Natural killer cell (primary cell): ENCODE results near the gene HDAC11. TPM values are rescaled to one million over a fixed set of nuclear protein-coding genes. Genes with fewer than 3 reads are reported as not detected.

Experiments used
- ATAC-seq, 3 donors: fragments of 150-1000 bp in 2 of 3; fragments of 200-7000 bp in 1 of 3; cut with Tn5 transposase; 1 replicate in 1 of 3; 2 replicates in 2 of 3; pipeline ENCODE4 v1.10.0; 2021; ENCODE audit warnings: mild to moderate bottlenecking in 2 of 3, moderate library complexity in 2 of 3
- DNase-seq, 2 donors: peaks; one replicate each; pipeline versions ENCODE4 v3.0.0 to v3.0.0-alpha.2; 2013 to 2021; ENCODE audit warnings: mixed read lengths in 1 of 2
- H3K27ac ChIP-seq: one replicate; pipeline ENCODE4 v1.5.1; 2013; ENCODE audit warnings: mild to moderate bottlenecking, low read length
- H3K27me3 ChIP-seq: one replicate; pipeline ENCODE4 v1.6.1; 2013; ENCODE audit warnings: low read length; ENCODE audit not compliant: control insufficient read depth, insufficient read depth
- H3K36me3 ChIP-seq: one replicate; pipeline ENCODE4 v1.6.1; 2013; ENCODE audit warnings: low read length; ENCODE audit not compliant: control insufficient read depth, insufficient read depth
- H3K4me1 ChIP-seq: one replicate; pipeline ENCODE4 v1.6.1; 2013; ENCODE audit warnings: low read length; ENCODE audit not compliant: control insufficient read depth, insufficient read depth
- H3K4me3 ChIP-seq: one replicate; pipeline ENCODE4 v1.5.1; 2013; ENCODE audit warnings: low read length
- H3K9me3 ChIP-seq: one replicate; pipeline ENCODE4 v1.6.1; 2013; ENCODE audit warnings: low read length; ENCODE audit not compliant: control insufficient read depth, insufficient read depth
- H3K27ac Mint-ChIP-seq, 2 donors: one replicate each; pipeline ENCODE4 v1.8.0; 2022; ENCODE audit warnings: mild to moderate bottlenecking in 2 of 2, mixed read lengths in 2 of 2, moderate library complexity in 1 of 2
- H3K27me3 Mint-ChIP-seq, 2 donors: one replicate each; pipeline ENCODE4 v1.8.0; 2022; ENCODE audit warnings: low read depth in 2 of 2, mixed read lengths in 2 of 2
- H3K36me3 Mint-ChIP-seq: one replicate; pipeline ENCODE4 v1.8.0; 2022; ENCODE audit warnings: mixed read lengths
- H3K4me1 Mint-ChIP-seq, 2 donors: one replicate each; pipeline ENCODE4 v1.8.0; 2022; ENCODE audit warnings: mixed read lengths in 2 of 2
- H3K4me3 Mint-ChIP-seq: one replicate; pipeline ENCODE4 v1.8.0; 2022; ENCODE audit warnings: mild to moderate bottlenecking, moderate library complexity, mixed read lengths
- H3K9me3 Mint-ChIP-seq, 2 donors: one replicate each; pipeline ENCODE4 v1.8.0; 2022; ENCODE audit warnings: mixed read lengths in 2 of 2
- CTCF ChIP-seq: fragments of 200-600 bp; IDR thresholded peaks from one replicate; pipeline ENCODE4 v1.8.0; 2022; ENCODE audit warnings: antibody characterized with exemption
- WGBS: methylation state at CpG from one replicate; pipeline ENCODE4 v1.1.7; 2013; ENCODE audit warnings: missing lambda C conversion rate; ENCODE audit not compliant: insufficient coverage; 5-methylcytosine and 5-hydroxymethylcytosine counted together
- intact Hi-C: fragments of 100-400 bp; cut with micrococcal nuclease; formaldehyde crosslinking; loops from one replicate; pipeline ENCODE4 v1.14.2; 2022
- total RNA-seq, 4 donors: library from RNA; stranded (reverse); fragments of 120-200 nt in 1 of 4; gene quantifications; one replicate each; pipeline versions ENCODE4 v1.2.3 to v1.2.4, GENCODE V29; 2013 to 2022

The HDAC11 gene
- total RNA-seq, 3 donors from 2014 or later (not counting 1 experiment from before 2014, with no cell fraction given): 3.4 to 5.3 (median 3.9) TPM

GRCh38 chr3:13544293-13544831 is 64.3 kb downstream of the HDAC11 start:
- Histone ChIP-seq H3K27me3 (peaks cover 3% of the 10 kb centered on the region), H3K4me1 (peaks cover 18% of the 10 kb centered on the region), H3K27ac (no peak overlapping the region), H3K4me3 (no peak overlapping the region), H3K36me3 (no peaks in the 10 kb centered on the region), H3K9me3 (no peaks in the 10 kb centered on the region)
- Mint-ChIP-seq H3K9me3 (no peaks in the 10 kb centered on the region), H3K4me1 (peaks cover 0 to 23% of the 10 kb centered on the region in 2 donors), H3K4me3 (no peak overlapping the region), H3K27me3 (peaks cover 22 to 30% of the 10 kb centered on the region in 2 donors), H3K36me3 (no peaks in the 10 kb centered on the region), H3K27ac (no peak overlapping the region)
- intact Hi-C loops: no loop called here
- TF ChIP-seq CTCF: no peak
- WGBS: 16% methylated on average over 6 of the region's 6 CpGs
- peak in 1 of 3 donors; percentile 47 for ATAC-seq
- peak in 1 of 2 donors; percentile 78 for DNase-seq

- H3K9me3 Mint-ChIP-seq: no peaks in the 10 kb centered on the region
- no peaks in the 10 kb centered on the region for H3K36me3 Mint-ChIP-seq
- Histone ChIP-seq H3K9me3 (no peaks in the 10 kb centered on the region), H3K27me3 (peaks cover 6% of the 10 kb centered on the region), H3K36me3 (no peaks in the 10 kb centered on the region), H3K27ac (no peak overlapping the region), H3K4me3 (no peak overlapping the region), H3K4me1 (peaks cover 24% of the 10 kb centered on the region)
- H3K27me3 Mint-ChIP-seq: peaks cover 28 to 36% of the 10 kb centered on the region in 2 donors
- no peak overlapping the region for H3K4me3 Mint-ChIP-seq
- intact Hi-C loops: no loop called here
- 48% methylated on average over 8 of the region's 9 CpGs for WGBS
- TF ChIP-seq CTCF: no peak
- DNase-seq (no peak), ATAC-seq (no peak)
- H3K27ac Mint-ChIP-seq: peak overlapping the region in 1 of 2 donors; percentile 2
- peaks cover 5 to 30% of the 10 kb centered on the region in 2 donors for H3K4me1 Mint-ChIP-seq
These were observed 65.0 kb downstream of the HDAC11 start for GRCh38 chr3:13544951-13545651.

GRCh38 chr3:13545952-13546454 is 65.9 kb downstream of the HDAC11 start:
- H3K36me3 ChIP-seq: no peaks in the 10 kb centered on the region
- ATAC-seq: no peak

More at GRCh38 chr3:13545952-13546454, 65.9 kb downstream of the HDAC11 start:
- WGBS: 76% methylated on average over 9 of the region's 9 CpGs
- Histone ChIP-seq H3K27ac (no peak overlapping the region), H3K4me1 (peaks cover 24% of the 10 kb centered on the region), H3K27me3 (peaks cover 6% of the 10 kb centered on the region), H3K4me3 (no peak overlapping the region), H3K9me3 (no peaks in the 10 kb centered on the region)
- H3K27me3 Mint-ChIP-seq: peaks cover 26 to 36% of the 10 kb centered on the region in 2 donors
- no peak for TF ChIP-seq CTCF
- no peak for DNase-seq
- no peak overlapping the region for H3K27ac Mint-ChIP-seq
- H3K36me3 Mint-ChIP-seq: no peaks in the 10 kb centered on the region
- intact Hi-C loops: no loop called here
- no peaks in the 10 kb centered on the region for H3K9me3 Mint-ChIP-seq
- H3K4me1 Mint-ChIP-seq: peaks cover 5 to 31% of the 10 kb centered on the region in 2 donors
- H3K4me3 Mint-ChIP-seq: no peak overlapping the region
